ENCODE data around the gene POU5F1. TPM values are rescaled to one million over a fixed set of nuclear protein-coding genes. Genes with fewer than 3 reads are reported as not detected.
"Not testable (repeated sequence)": the region's sequence is repeated elsewhere in the genome, so short reads cannot be mapped to it uniquely, and the experiment has no call there.

The POU5F1 gene
- total RNA-seq, 1 donor from 2014 or later: 5.0 TPM

DNA sequence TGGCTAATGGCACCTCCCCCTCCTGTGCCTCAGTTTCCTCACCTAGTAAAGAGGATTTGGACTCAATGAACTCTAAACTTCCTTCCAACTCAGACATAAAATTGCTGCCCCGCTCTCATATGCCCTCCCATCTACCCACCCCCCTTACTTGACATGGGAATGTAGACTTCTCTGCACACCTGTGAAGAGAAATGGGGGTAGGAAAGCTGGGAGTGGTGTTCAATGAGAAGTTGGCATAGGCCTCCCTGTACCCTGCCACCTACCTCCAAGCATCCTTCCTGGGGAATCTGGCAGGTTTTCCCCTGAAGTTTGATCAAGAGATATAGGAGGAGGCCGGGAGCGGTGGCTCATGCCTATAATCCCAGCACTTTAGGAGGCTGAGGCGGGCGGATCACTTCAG, 3.9 kb upstream of the POU5F1 start:
- DNase-seq: peak; percentile 1
- peaks cover 10% of the 10 kb centered on the region for H3K4me1 ChIP-seq

DNA sequence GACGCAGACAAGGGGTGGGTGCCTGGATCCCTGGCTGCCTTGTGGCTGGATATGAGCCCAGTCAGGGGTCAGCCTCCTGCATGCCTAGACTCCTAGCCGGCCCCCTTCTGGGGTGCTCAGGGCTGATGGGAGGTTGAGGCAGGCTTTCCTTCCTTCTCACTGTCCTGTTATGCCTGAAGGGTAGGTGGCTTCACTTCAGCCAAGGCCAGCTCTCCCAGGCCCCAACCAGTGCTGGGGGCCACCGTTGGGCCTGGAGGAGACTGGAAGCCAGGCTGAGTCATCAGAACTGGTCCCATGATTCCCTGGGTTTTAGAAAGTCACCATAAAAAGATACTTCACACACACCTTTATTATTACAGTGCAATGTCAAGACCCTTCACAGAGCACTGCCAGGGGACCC, 2.9 kb upstream of the POU5F1 start:
- Histone ChIP-seq H3K4me3 (no peak overlapping the region), H3K4me1 (peaks cover under 1% of the 10 kb centered on the region), H3K27ac (no peak overlapping the region), H3K27me3 (ENCODE audit: low read depth) (no peaks in the 10 kb centered on the region), H3K9me3 (no peaks in the 10 kb centered on the region), H3K36me3 (peaks cover 5% of the 10 kb centered on the region)
- no peak for ATAC-seq
- TF ChIP-seq, protein P1, sequence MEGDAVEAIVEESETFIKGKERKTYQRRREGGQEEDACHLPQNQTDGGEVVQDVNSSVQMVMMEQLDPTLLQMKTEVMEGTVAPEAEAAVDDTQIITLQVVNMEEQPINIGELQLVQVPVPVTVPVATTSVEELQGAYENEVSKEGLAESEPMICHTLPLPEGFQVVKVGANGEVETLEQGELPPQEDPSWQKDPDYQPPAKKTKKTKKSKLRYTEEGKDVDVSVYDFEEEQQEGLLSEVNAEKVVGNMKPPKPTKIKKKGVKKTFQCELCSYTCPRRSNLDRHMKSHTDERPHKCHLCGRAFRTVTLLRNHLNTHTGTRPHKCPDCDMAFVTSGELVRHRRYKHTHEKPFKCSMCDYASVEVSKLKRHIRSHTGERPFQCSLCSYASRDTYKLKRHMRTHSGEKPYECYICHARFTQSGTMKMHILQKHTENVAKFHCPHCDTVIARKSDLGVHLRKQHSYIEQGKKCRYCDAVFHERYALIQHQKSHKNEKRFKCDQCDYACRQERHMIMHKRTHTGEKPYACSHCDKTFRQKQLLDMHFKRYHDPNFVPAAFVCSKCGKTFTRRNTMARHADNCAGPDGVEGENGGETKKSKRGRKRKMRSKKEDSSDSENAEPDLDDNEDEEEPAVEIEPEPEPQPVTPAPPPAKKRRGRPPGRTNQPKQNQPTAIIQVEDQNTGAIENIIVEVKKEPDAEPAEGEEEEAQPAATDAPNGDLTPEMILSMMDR (IDR thresholded peaks at IDR 0.05): no peak
- DNase-seq: no peak
- intact Hi-C loops (cut with DNase I): no loop called here

More for the DNA sequence above, 3.9 kb upstream of the POU5F1 start:
- no peak overlapping the region for H3K4me3 ChIP-seq
- TF ChIP-seq, protein P1 (IDR thresholded peaks at IDR 0.05): no peak
- no peak for ATAC-seq
- no peaks in the 10 kb centered on the region for H3K9me3 ChIP-seq
- H3K27me3 ChIP-seq (ENCODE audit: low read depth): no peaks in the 10 kb centered on the region
- H3K36me3 ChIP-seq: peaks cover 5% of the 10 kb centered on the region
- no peak overlapping the region for H3K27ac ChIP-seq
- intact Hi-C loops (cut with DNase I): no loop called here

DNA sequence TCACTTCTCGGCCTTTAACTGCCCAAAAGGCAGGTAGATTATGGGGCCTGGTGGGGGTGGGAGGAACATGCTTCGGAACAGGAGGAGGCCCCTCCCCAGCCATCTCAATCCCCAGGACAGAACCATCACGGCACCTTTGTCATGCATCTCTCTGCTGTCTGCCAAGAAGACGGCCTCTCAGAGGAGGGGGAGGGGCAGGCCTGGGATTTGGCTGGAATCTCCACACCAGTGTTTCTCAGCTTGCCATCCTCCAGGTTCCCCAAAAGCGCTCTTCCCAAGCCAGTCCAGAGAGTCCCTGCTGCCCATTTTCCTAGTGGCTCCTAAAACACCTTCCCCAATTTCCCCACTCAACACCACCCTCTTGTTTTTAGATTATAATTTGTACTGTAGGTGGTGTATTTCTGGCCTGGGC, 2.5 kb upstream of the POU5F1 start:
- TF ChIP-seq, protein P1 (IDR thresholded peaks at IDR 0.05): no peak
- Histone ChIP-seq H3K36me3 (peaks cover 5% of the 10 kb centered on the region), H3K4me1 (no peaks in the 10 kb centered on the region), H3K4me3 (no peak overlapping the region), H3K27ac (no peak overlapping the region), H3K9me3 (no peaks in the 10 kb centered on the region), H3K27me3 (ENCODE audit: low read depth) (no peaks in the 10 kb centered on the region)
- ATAC-seq: no peak
- intact Hi-C loops (cut with DNase I): no loop called here
- DNase-seq: no peak

DNA sequence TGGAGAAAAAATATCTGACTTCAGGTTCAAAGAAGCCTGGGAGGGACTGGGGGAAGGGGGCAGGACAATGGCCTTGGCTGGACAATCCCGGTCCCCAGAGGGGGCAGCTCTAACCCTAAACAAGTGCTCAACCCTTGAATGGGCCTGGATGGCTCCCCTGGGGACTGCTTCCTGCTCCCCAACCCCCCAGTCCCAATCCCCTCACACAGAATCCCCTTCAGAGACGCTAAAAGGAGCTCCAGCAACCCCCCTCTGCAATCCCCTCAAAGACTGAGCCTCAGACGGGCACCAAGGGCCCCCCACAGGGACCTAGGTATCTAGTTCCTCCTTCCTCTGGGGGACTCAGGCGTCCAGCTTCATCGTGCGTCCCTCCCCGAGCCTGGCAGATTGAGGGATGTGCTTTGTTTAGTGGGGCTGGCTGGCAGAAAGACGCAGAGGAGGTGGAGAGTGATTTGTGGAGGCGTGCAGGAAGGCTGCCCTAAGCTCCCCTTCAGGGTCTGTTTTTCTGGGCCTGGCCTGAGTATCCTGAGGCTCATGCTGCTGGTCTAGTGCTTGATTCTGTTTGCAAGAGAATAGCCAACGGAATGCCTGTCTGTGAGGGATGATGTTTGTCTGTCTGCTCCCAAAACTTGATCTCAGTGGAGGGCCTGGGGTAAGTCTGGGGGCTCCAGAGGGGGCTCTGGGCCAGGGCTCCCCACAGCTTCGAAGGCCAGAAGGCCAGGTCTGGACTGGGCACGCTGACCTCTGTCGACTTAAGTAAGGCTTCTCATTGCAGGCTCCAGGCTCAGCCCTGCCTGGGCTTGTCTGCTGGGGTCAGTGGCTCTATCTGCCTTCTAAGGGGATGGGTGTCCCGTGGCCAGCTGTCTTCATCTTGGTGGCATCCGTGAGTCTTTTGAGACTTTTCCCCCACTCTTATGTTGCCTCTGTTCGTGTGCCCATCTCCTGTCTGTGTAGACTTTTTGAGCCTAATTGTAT, 1.7 kb upstream of the POU5F1 start:
- H3K9me3 ChIP-seq: no peaks in the 10 kb centered on the region
- no peaks in the 10 kb centered on the region for H3K27me3 ChIP-seq (ENCODE audit: low read depth)
- DNase-seq (no peak), ATAC-seq (no peak)
- H3K36me3 ChIP-seq: peaks cover 5% of the 10 kb centered on the region
- no peak overlapping the region for H3K27ac ChIP-seq
- H3K4me1 ChIP-seq: no peaks in the 10 kb centered on the region
- intact Hi-C loops (cut with DNase I): no loop called here
- TF ChIP-seq, protein P1 (IDR thresholded peaks at IDR 0.05): no peak
- no peak overlapping the region for H3K4me3 ChIP-seq

DNA sequence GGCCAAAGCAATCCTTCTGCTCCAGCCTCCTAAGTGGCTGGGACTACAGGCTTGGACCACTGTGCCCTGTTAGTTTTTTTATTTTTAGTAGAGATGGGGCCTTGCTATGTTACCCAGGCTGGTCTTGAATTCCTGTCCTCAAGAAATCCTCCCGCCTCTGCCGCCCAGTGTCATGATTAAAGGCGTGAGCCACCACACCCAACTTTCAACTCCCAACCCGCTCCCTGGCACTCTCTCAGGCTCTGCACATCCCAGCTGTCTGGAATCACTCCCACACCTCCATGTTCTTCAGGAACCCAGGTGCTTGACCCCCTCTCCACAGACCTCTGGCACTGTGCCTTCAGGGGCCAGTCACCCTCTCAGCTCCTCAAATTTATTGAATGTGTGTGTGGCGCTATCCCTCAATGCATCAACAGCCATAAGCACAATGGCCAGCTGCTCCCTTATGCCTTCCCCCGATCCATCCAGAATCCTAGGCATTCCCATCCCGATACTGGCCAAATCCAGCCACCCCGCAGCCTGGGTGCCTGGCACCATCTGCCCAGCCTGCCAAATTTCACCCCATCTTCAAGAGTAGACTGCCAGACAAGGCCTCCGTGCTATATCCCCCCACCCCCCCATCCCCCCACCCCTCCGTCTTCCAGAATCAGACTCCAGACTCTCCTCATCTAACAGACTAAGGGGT, 647 bp upstream of the POU5F1 start:
- no peak for ATAC-seq
- H3K4me3 ChIP-seq: no peak overlapping the region
- H3K9me3 ChIP-seq: no peaks in the 10 kb centered on the region
- DNase-seq: no peak
- TF ChIP-seq, protein P1 (IDR thresholded peaks at IDR 0.05): no peak
- peaks cover 5% of the 10 kb centered on the region for H3K36me3 ChIP-seq
- intact Hi-C loops (cut with DNase I): no loop called here
- no peaks in the 10 kb centered on the region for H3K27me3 ChIP-seq (ENCODE audit: low read depth)
- H3K27ac ChIP-seq: no peak overlapping the region
- no peaks in the 10 kb centered on the region for H3K4me1 ChIP-seq

DNA sequence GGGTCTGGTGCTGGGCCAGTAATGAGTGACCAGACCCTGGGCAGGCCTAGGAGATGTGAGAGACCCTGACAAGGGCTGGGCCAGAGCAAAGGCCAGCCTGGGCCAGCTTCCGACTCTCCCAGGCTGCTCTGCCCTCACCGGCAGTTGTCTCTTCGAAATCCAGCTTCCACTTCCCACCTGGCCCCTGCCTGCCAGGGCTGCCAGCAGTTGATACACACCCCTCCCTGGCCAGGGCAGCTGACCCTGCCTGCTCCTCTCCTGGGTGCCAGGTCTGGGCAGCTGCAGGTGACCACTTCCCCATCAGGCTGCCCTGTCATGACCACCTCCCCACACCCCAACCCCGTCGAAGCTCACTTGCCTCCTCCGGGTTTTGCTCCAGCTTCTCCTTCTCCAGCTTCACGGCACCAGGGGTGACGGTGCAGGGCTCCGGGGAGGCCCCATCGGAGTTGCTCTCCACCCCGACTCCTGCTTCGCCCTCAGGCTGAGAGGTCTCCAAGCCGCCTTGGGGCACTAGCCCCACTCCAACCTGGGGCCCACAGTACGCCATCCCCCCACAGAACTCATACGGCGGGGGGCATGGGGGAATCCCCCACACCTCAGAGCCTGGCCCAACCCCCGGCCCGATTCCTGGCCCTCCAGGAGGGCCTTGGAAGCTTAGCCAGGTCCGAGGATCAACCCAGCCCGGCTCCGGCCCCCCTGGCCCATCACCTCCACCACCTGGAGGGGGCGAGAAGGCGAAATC, 453 bp downstream of the POU5F1 start:
- H3K27me3 ChIP-seq (ENCODE audit: low read depth); H3K27ac ChIP-seq; ATAC-seq; H3K36me3 ChIP-seq; H3K9me3 ChIP-seq; H3K4me1 ChIP-seq; DNase-seq; intact Hi-C loops (cut with DNase I); H3K4me3 ChIP-seq: not testable (repeated sequence)

All from lower lobe of right lung (tissue), 2 donors.